GM12873 (cell line): ENCODE results near the gene RGS9.

Experiments
- CTCF ChIP-seq: IDR thresholded peaks from 2 replicates; pipeline ENCODE4 v1.5.1; 2012; ENCODE audit warnings: low read depth, mild to moderate bottlenecking, moderate library complexity, low read length, control low read depth; ENCODE audit not compliant: insufficient read depth; ENCODE audit errors: missing control alignments

RGS9 gene

GRCh38 chr17:65193305-65193704 is 56.1 kb downstream of the RGS9 start:
- no peak for TF ChIP-seq CTCF

- no peak for TF ChIP-seq CTCF
These were observed 56.6 kb downstream of the RGS9 start for GRCh38 chr17:65193716-65194293.

GRCh38 chr17:65194670-65195334 is 57.6 kb downstream of the RGS9 start:
- no peak for TF ChIP-seq CTCF

GRCh38 chr17:65195716-65196115 is 58.5 kb downstream of the RGS9 start:
- no peak for TF ChIP-seq CTCF

GRCh38 chr17:65196617-65197016 is 59.4 kb downstream of the RGS9 start:
- no peak for TF ChIP-seq CTCF

- TF ChIP-seq CTCF = no peak
These were observed 60.0 kb downstream of the RGS9 start for GRCh38 chr17:65197201-65197600.

GRCh38 chr17:65198653-65199382 is 61.6 kb downstream of the RGS9 start:
- peak; percentile 69 for TF ChIP-seq CTCF
